DMS 273 treated with DMSO at 0.1 percent for 48 hours (cell line): ENCODE results near the gene FAM222B.
"Not testable (repeated sequence)": the region's sequence is repeated elsewhere in the genome, so short reads cannot be mapped to it uniquely, and the experiment has no call there.

ENCODE experiments used
- DNase-seq: peaks from one replicate; lab custom pipeline; 2025; lab: John Stamatoyannopoulos, UW

Gene FAM222B

DNA sequence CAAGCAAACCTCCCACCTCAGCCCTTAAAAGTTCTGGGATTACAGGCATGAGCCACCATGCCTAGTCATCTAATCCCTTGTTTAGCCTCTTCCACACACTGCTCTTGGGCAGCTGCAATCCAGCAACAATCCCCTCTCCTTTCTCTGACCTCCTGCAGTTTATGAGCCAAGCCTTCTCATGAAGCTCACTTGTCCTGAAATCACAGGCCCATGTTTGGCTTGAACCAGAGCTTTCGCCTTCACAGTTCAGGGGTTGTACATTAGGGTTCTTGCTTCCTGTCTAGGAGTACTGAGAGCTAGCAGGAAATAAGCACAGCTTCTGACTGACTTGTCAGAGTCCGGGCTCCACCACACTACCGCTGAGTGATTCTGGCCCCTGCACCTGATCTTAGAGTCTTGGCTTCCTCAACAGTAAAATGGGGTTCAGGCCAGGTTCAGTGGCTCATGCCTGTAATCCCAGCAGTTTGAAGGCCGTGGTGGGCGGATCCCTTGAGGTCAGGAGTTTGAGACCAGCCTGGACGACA is 28.5 kb upstream of the FAM222B start:
- no peak for DNase-seq

DNA sequence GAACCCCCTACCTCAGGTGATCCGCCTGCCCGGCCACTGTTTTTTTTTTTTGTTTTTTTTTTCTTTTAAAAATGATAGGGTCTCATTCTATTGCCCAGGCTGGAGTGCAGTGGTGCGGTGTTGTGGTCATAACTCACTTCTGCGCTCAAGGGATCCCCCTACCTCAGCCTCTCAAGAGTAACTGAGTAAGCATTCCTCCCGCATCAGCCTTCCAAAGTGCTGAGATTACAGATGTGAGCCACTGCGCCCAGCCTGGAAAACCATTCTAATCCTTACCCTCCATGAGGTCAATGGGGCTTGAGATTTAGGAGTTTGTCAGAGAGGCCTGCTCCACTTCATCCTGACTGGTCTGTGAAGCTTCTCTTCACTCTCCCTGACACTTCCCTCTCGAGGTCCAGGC is 24.7 kb upstream of the FAM222B start:
- no peak for DNase-seq

DNA sequence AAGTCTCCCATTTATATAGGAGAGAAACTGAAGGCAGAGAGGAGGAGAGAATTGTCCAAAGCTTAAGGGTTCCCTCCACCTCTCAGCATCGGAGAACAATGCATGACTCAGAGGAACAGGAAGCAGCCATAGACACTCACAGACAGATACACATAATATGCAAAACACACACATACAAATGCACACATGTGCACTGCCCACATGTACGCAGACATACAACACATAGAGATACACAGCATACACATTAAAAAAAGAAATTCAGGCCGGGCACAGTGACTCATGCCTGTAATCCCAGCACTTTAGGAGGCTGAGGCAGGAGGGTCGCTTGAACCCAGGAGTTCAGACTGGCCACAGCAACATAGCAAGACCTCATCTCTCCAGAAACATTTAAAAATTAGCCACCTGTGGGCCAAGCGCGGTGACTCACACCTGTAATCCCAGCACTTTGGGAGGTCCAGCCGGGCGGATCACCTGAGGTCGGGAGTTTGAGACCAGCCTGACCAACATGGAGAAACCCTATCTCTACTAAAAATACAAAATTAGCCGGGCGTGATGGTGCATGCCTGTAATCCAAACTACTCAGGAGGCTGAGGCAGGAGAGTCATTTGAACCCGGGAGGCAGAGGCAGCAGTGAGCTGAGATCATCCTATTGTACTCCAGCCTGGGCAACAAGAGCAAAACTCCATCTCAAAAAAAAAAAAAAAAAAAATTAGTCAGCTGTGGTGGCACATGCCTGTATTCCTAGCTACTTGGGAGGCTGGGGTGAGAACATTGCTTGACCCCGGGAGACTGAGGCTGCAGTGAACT is 23.6 kb upstream of the FAM222B start:
- DNase-seq: no peak

DNA sequence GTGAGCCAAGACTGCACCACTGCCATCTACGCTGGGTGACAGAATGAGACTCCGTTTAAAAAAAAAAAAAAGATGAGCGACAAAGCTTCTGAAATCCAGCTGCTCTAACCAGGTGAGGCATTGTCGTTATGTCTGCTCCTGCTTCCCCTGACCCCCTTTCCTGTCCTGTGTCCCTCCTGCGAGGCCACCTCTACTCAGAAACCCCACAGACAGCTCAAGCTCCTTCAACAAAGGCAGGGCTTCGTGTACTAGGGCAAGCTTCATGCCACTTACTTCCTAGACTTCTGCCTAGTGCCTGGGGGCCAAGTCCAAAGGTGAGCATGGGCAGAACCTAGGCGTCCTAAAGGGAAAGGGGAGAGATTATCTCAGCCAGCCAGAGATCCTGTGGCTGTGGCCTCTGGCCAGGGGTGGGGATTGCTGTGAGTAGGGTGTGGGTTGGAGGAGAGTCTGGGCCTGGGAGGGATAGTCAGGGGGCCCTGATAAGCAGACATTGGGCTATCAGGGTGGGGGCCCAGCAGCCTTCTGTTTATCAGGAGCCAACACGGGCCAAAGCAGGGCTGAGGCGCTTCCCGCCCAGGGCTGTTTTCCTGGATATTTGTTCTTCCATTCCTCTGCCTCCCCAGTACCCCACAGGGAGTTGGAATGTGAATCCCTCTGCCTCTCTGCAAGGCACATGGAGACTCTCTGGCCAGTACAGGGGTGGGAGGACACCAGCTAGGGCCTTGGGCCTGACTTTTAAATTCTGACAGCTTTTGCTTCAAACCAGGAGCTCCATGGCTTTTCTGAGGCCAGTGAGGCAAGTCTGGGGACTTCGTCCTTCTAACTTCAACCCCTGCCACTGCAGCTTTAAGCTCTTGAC is 22.6 kb upstream of the FAM222B start:
- DNase-seq: no peak

DNA sequence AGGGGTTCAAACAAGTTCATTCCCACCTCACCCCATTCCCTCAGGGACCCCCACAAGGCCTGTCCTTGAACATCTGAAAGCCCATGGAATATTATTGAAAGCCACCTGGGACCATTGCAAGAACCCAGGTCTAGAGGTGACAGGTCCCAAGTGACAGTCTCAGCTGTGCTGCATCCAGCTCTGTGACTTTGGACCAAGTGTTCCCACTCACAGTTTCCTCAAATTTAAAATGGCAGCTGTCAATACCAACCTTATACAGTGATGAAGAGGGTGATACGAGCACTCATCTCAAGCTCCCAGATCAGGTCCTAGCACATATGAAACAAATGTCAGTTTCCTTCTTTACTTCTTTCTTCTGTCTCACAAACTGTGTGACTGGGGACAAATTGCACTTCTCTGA is 21.4 kb upstream of the FAM222B start:
- no peak for DNase-seq

DNA sequence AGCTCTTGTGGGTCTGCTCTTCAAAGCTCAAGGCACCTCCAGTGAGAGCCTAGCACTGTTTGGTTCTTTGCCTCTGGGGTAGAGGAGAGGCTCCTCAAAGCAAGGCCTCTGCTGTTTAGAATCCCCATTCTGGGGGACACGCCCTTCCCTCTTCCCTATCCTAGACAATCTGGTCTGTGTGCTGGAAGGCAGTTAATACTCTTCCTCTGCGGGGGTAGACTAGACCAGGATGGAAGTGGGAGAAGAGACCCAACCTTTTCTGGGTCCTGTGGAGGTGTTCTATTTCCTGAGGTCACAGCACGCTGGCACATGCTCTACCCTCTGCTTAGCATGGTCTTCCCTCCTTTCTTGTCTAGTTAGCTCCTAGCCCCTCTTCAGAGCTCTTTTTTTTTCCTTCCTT is 20.0 kb upstream of the FAM222B start:
- no peak for DNase-seq

DNA sequence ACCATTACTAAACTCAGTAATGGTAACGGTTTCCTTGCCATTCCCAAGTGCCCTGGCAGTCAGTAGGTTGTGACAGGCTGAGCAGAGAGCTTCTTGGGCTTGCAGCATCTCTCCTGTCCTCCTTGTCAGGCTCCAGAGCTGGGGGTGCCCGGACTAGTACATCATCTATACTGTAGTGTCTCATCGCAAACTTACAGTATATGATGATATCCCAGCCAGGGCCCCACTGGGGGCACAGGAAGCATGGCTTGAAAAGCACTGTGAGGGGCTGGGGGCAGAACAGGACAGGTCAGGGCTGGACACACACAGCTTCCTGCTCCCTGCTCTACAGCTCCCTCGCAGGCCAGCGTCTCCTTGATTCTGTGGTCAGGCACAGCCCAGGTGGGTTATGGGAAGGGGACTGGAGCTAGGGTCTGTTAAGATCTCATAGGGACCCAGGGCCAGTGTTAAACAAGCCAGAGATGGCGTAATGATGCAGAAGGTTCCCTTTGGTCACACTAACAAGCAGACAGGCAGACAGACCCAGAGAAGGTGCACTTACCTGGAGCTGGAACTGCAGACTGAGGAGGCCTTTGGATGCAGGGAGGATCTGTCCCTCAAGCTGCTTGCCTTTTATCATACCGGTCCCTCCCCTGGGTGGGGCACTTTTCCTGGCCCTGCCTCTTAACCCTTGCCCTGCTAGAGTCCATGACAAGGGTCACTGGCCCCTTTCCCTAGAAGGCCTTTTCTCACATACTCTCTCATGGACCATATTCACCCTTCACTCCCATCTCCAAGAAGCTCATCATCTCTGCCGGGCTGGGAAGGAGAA is 19.0 kb upstream of the FAM222B start:
- no peak for DNase-seq

DNA sequence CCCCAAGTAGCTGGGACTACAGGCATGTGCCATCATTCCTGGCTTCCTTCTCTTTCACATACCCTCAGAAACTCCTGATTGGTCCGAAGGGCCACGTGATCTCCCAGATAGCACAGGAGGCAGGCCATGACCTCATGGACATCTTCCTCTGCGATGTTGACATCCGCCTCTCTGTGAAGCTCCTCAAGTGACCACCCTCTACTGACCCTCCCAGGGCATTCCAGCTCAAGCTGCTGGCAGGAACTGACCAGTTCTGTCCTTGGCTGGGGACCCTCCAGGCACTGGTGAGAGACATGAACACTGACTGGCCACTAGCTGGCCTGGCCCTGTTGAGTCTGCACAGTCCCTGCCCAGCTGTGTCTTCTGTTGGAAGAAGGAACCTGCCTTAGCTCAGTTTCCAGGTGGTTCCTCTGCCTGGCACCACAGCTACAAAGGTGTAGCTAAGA is 17.8 kb upstream of the FAM222B start:
- DNase-seq: no peak

DNA sequence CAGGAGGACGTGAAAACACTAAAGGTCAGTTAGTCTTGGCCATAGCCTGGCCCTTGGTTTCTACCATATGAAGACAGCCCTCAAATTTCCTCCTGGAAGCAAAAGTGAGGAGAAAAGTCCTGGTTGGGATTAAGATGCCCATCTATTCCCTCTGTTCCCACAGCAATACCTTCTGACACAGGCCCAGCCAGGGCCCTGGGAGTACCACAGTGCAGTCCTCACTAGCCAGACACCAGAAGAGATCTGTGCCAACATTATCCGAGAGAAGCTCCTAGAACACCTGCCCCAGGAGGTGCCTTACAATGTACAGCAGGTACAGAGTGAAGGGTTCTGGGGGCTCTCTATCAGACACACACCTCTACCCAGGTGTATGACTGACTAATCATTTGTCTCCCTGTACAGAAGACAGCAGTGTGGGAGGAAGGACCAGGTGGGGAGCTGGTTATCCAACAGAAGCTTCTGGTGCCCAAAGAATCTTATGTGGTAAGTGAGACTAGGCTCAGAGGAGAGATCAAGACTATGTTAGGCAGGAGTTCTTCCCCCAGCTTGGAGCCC is 16.3 kb upstream of the FAM222B start:
- no peak for DNase-seq

DNA sequence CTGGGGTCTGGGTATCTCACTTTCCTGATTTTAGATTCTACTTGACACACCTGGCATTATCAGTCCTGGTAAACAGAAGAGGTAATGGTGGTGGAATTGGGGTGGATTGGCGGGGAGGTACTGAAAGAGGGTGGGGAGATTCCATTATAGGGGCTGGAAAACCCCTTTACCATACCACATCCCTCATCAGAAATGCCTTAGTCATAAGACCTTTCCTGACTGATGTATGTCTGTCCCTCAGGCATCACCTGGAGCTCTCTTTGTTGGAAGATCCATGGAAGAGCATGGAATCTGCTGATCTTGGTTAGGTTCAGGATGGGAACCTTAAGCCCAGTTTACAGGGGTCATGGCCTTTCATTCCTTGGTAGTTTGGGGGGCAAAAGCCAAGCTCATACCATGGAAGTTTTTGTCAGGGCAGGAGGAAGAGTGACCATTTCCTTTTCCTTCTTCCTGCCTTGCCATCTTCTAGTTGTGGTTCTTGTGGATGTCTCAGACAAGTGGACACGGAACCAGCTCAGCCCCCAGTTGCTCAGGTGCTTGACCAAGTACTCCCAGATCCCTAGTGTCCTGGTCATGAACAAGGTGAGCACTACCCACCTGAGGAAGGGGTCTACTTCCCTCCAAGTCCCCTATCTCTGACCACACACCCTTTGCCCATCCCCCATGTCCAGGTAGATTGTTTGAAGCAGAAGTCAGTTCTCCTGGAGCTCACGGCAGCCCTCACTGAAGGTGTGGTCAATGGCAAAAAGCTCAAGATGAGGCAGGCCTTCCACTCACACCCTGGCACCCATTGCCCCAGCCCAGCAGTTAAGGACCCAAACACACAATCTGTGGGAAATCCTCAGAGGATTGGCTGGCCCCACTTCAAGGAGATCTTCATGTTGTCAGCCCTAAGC is 15.6 kb upstream of the FAM222B start:
- DNase-seq: no peak

DNA sequence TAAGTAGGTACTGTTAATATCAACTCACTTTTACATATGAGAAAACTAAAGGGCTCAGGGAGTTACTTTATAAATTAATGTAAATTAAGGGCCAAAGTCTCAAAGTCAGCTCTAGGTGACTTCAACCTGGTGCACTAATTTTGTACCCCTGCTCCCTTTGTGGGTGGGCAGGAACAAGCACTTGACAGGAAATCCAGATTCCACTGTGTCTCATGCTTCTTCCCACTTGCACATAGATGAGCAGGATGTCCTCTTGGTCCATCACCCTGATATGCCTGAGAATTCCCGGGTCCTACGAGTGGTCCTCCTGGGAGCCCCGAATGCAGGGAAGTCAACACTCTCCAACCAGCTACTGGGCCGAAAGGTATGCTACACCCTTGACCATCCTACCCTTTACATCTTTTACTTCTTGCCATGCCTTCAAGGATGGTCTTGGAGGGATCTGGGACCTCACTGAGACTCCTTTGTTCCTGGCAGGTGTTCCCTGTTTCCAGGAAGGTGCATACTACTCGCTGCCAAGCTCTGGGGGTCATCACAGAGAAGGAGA is 13.5 kb upstream of the FAM222B start:
- DNase-seq: no peak

DNA sequence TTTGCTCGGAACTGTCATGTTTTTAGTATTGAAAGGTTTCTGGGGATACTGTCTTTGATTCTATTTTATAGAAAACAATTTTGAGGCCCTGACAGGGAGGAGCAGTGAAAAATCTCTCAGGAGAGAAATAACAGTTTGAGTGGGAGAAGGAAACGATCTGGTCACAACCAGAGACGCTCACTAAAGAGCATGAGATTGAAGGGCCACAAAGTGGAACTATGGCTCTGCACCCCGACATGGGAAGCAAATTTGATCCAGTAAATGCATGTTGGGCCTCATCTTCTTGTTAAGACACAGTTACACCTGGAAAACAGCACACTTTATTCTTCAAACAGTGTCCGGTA is 12.7 kb upstream of the FAM222B start:
- no peak for DNase-seq

DNA sequence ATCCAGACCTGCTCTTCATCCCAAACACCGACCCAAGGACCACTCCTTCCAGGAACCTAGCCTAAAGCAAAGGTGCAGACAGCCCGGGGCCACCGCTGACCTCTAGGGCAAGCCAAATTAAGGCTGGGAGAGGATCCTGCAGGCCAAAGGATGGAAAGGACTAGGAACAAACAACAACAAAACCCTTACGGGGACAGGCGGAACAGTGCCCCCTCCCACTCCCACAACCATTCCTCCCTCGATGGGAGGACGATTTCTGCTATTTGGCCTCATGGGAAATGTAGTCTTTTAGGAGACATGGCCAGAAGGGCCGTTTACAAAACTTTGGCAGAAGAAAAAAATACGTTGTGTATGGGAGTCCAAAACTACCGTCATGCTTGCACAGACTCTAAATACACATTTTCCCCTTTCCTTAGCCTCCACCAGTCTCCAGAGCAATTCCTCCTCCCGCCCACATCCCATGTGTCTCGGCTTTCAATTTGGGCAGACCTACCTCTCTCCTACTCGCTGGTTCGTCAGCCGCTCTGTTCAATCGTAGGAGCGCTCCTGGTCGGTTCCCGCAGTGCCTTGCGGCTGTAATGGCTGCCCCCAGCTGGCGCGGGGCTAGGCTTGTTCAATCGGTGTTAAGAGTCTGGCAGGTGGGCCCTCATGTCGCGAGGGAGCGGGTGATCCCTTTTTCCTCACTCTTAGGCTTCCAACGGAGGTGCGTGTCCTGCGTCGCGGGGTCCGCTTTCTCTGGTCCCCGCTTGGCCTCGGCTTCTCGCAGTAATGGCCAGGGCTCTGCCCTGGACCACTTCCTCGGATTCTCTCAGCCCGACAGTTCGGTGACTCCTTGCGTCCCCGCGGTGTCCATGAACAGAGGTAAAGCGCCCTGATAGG is 12.1 kb upstream of the FAM222B start, which contains the start of gene ERAL1:
ERAL1 (plus strand) TSS at position 560 of the 879 bp plus-strand sequence; CDS start at position 579, 19 bp downstream.
- peak; percentile 84 for DNase-seq

DNA sequence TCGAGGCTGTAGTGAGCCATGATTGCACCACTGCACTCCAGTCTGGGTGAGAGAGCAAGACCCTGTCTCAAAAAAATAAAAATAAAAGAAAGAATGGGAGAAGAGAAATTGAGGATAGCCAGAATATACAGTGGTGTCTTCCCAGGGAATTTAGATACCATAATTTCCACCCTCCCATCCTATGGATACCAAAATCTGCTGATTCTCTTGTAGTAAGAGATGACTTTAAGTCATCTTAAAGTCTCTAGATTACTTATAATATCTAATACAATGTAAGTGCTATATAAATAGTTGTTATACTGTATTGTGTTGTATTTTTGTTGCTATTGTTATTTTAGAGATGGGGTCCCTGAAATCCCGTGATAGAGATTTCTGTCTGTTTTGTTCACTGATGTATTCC is 10.7 kb upstream of the FAM222B start:
- no peak for DNase-seq

DNA sequence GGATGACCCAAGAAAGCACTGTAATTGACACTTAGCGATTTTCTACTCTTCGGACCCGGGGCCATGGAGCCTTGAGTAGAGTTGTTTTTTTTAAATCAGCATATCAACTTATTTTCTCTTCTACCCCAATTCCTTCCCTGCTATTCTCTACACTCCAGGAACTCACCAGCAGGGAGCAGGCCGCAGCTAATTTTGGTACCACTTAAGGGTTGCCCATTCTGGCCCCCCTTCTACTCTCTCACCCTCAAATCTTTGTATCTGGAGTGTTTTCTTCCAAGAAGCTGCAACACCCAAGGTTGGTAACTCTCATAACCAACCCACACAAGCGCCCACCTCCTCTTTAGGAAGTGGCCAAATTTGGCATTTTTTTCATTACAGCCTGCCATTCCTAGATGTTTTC is 6.7 kb upstream of the FAM222B start:
- no peak for DNase-seq

DNA sequence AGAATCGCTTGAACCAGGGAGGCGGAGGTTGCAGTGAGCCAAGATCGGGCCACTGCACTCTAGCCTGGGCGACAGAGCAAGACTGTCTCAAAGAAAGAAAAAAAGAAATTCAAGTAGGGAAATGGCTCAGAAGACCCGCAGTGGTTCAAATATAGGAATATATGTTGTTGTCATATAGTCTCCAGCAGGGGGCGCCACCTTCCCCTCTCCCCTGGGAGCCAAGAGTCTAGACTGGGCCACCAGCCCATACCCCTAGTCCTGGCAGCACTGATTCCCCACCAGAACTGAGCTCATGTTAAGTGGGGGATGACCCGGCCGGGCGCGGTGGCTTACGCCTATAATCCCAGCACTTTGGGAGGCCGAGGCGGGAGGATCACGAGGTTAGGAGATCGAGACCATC is 6.1 kb upstream of the FAM222B start:
- DNase-seq: not testable (repeated sequence)

DNA sequence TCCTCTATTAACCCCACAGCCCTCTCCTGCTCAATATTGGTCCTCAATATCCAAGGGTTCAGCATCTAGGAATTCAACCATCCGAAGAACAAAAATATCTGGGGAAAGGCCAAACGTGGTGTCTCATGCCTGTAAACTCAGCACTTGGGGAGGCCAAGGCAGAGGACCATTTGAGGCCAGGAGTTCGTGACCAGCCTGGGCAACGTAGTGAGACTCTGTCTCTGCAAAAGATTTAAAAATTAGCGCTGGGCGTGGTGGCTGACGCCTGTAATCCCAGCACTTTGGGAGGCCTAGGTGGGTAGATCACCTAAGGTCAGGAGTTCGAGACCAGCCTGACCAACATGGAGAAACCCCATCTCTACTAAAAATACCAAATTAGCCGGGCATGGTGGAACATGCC is 4.1 kb upstream of the FAM222B start:
- not testable (repeated sequence) for DNase-seq

DNA sequence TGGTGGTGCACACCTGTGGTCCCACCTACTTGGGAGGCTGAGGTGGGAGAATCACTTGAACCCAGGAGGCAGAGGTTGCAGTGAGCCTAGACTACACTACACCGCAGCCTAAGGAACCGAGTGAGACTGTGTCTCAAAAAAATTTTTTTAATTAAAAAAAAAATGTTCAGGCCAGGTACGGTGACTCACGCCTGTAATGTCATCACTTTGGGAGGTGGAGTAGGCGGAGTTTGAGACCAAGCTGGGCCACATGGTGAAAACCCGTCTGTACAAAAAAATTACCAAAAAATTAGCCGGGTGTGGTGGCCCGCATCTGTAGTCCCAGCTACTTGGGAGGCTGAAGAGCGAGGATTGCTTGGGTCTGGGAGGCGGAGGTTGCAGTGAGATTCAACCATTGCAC is 3.6 kb upstream of the FAM222B start:
- DNase-seq: no peak

DNA sequence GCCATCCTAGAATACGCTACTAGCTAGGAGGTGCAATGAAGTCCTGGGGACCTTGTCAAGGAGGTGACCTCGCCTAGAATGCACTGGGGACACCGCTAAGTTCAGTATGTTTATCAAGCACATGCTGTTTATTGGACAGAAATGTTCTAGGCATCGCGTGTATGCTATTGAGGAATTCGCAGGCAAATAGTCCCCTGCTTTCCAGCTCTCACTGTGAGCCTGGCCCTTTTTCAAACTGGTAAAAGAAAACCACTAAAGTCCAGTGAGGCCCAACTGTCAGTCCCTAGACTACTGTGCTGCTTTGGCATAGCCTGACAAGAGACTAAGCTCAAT is 1.2 kb upstream of the FAM222B start:
- no peak for DNase-seq

DNA sequence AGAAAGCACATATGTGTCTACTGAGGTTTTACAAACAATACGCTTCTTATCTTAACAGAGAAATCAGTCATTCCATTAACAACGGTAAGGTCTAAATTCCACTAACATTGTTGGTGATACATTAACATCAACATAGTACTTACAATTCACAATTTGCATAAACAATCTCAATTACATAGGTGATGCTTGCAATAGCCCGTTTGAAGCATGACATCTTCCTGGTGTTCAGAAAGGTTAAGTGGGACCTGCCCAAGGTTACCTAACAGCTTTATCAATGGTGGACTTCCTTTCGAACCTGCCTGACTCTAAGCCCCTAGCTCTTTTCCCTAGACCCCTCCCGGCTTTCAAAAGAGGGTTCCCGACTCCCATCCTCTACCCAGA is 699 bp downstream of the FAM222B start:
- DNase-seq: no peak
